Fibroblast of villous mesenchyme (primary cell): ENCODE measurements around the gene QRICH1. TPM values are rescaled to one million over a fixed set of nuclear protein-coding genes. Genes with fewer than 3 reads are reported as not detected.
A peak's percentile ranks its signal among the peaks of the same experiment; 100 is the strongest.

Source experiments
- DNase-seq: peaks from one replicate; pipeline ENCODE4 v3.0.0-alpha.2; 2010; ENCODE audit warnings: low read depth
- H3K4me3 ChIP-seq: 2 replicates; pipeline ENCODE4 v1.5.1; 2011; ENCODE audit warnings: low read depth, mild to moderate bottlenecking, low read length
- total RNA-seq: library from RNA; depleted of rRNA; stranded (reverse); fragments of >200 nt; gene quantifications from 2 replicates; pipeline ENCODE4 v1.2.3, GENCODE V29; 2012
- TF ChIP-seq, protein P1 (sequence below): IDR thresholded peaks from 2 replicates; pipeline ENCODE4 v1.5.1; 2012; ENCODE audit warnings: low read depth, mild to moderate bottlenecking, low read length; ENCODE audit not compliant: insufficient read depth

Gene QRICH1
- total RNA-seq, 1 donor = 188 TPM

DNA sequence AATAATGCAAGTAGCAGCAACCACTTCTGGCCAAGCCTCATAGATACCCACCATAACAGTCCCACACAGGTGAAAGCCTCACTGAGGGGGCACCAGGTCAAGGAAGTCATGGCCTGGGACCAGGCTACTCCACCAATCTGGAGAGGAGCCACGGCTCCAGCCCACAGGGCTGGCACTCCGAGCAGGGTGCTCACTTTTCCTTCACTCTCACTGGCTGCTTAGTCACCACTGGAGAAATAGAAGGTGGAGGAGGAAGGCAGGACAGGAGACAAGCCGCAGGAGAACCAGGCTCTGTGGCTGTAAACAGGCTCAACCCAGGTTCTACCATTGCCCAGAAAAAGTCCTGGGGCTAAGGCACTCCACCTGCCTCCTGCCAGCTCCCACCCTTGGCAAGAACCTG is 25.6 kb upstream of the QRICH1 start:
- DNase-seq = no peak

DNA sequence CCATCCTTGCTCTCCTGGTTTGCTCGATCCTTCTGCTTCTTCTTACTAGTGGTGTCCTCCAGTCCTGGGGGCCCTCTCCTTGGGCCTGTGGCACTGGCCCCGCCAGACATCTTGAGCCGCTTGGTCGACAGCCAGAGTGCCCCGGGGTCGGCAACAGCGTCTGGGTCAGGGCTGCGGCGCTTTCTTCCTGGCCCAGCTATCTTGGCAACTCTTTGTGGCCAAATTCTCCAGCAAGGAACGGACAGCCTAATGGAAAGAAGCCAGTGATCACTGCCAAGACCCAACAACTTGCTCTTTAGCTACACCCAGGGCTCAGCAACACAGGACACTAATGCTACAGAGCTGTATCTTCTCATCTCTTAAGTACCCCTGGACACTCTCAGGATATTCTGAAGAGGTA is 25.2 kb upstream of the QRICH1 start:
- DNase-seq = no peak
- H3K4me3 ChIP-seq = peak overlapping the region; percentile 94
- TF ChIP-seq, protein P1, sequence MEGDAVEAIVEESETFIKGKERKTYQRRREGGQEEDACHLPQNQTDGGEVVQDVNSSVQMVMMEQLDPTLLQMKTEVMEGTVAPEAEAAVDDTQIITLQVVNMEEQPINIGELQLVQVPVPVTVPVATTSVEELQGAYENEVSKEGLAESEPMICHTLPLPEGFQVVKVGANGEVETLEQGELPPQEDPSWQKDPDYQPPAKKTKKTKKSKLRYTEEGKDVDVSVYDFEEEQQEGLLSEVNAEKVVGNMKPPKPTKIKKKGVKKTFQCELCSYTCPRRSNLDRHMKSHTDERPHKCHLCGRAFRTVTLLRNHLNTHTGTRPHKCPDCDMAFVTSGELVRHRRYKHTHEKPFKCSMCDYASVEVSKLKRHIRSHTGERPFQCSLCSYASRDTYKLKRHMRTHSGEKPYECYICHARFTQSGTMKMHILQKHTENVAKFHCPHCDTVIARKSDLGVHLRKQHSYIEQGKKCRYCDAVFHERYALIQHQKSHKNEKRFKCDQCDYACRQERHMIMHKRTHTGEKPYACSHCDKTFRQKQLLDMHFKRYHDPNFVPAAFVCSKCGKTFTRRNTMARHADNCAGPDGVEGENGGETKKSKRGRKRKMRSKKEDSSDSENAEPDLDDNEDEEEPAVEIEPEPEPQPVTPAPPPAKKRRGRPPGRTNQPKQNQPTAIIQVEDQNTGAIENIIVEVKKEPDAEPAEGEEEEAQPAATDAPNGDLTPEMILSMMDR = no peak

More for the DNA sequence above, 25.6 kb upstream of the QRICH1 start:
- TF ChIP-seq, protein P1 = no peak
- H3K4me3 ChIP-seq = peak overlapping the region; percentile 94

DNA sequence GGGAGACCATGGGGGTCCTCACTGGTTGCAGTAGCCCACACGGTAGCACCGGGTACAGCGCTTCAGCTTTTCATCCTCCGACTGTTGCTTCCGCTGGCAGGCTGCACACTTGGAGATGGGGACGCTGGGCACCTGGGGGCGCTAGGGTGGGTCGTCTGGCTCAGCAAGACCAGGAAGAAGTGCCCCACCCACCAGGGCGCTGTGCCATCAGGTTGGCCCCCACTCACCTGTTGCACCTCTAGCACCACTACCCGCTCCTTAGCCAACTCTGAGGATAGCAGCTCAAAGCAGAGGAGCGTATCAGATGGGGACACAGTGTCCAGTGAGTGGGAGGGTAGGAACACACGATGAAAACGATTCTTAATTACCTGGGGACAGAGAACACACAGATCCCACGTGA is 18.4 kb upstream of the QRICH1 start:
- H3K4me3 ChIP-seq = no peak overlapping the region
- TF ChIP-seq, protein P1 = no peak
- DNase-seq = no peak

DNA sequence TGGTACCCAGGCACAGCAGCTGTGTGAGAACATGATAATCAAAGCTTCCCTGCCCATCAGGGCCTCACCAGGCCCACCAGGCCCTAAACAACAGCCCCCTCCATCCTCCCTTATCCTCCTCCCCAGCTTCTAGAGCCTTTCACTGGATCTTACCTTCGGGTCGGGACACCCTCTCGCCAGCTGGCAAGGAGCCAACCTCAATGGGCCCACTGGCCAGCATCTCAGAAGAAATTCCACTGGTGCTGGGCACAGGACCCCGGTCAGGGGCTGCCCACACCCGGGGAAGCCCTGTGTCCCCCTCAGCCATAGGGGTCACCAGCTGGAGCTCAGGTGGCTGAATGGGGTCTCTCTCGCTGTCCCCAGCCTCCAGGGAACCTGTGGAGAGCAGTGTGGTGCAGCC is 17.5 kb upstream of the QRICH1 start:
- TF ChIP-seq, protein P1 = no peak
- no peak overlapping the region for H3K4me3 ChIP-seq
- DNase-seq = no peak

- TF ChIP-seq, protein P1 = no peak
- H3K4me3 ChIP-seq = no peak overlapping the region
- DNase-seq = no peak
Observed at GRCh38 chr3:49110780-49111179, 16.9 kb upstream of the QRICH1 start.

DNA sequence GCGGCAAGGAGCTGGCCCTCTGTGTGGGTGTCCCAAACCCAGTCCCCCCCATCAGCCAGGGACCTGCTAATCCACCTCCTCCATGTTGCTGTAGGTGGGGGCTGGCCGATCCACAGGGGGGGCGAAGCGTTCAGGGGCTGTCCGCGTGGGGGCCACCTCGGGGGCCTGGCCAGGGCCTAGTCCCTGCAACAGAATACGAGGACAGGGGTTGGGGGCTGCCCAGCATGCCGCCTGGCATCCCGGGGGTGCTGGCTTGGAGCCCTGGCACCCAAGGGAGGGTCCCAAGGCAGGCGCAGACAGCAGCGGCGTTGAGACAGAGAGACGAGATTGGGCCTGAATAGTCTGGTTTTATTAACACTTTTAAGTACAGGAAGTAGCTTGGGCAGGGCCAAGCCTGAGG is 14.5 kb upstream of the QRICH1 start:
- TF ChIP-seq, protein P1 = no peak
- DNase-seq = no peak
- no peak overlapping the region for H3K4me3 ChIP-seq
